ENCODE data around the gene FAM240B.

Gene FAM240B

DNA sequence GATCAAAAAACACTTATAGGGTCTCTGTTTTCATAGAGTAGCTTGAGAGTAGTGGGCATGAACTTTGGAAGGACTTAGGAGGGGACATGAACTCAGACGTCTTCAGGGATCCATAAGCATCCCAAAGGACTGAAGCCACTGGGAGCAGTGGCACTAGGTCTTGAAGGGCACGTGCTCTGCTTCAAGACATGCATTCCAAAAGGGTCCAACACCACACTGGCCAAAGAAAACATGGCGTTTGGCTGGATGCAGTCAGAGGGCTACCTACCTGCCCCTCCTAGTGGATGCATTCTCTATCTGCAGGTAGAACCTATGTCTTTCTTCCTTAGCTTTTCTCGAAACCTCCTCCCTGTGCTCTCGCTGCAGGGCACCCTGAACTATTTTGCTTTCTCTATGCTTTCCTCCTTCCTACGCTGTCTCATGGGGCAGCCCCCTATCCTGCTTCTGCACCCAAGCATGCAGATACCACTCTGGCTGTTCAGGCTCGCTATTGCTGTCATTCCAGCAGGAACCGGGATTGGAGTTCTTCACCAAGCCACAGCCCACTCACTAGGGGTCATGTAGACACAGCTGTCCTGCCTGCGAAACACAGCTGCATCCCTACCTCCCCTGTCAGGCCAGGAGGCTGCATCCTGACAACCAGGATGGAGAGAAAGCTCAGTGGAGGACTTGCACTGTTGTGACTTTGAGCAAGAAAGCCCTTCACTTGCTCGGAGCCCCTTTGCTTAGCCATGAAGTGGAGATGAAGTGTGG is 11.9 kb downstream of the FAM240B start:
- Histone ChIP-seq H3K4me1 (ENCODE audit: control insufficient read depth in 1 of 2, insufficient read depth in 2 of 2, low read length in 2 of 2) (no peaks in the 10 kb centered on the region), H4K12ac (ENCODE audit: low read depth, low read length) (no peak overlapping the region), H3K79me1 (ENCODE audit: low read length) (no peaks in the 10 kb centered on the region), H3K4ac (ENCODE audit: low read depth, low read length) (no peak overlapping the region), H3K4me3 (ENCODE audit: low read depth, low read length) (no peak overlapping the region), H2AFZ (ENCODE audit: insufficient read depth, low read length, poor library complexity) (no peak overlapping the region), H3K27ac (ENCODE audit: low read depth, low read length) (no peak overlapping the region), H4K91ac (ENCODE audit: low read depth, low read length) (no peak overlapping the region), H3K9ac (ENCODE audit: low read length) (no peak overlapping the region), H2BK12ac (ENCODE audit: low read length) (no peak overlapping the region), H3K18ac (ENCODE audit: low read length) (no peak overlapping the region), H3K79me2 (ENCODE audit: control insufficient read depth, insufficient read depth, low read length, poor library complexity) (no peaks in the 10 kb centered on the region), H4K8ac (ENCODE audit: low read depth, low read length) (no peak overlapping the region), H2BK5ac (ENCODE audit: low read depth, low read length, poor library complexity) (no peak overlapping the region), H3K4me2 (ENCODE audit: low read length) (no peak overlapping the region), H3K14ac (ENCODE audit: low read length) (no peak overlapping the region), H3K27me3 (ENCODE audit: insufficient read depth, low read length) (no peaks in the 10 kb centered on the region), H2AK5ac (ENCODE audit: low read length) (no peak overlapping the region), H2BK120ac (ENCODE audit: insufficient read depth, low read length, poor library complexity) (no peak overlapping the region), H3K9me3 (ENCODE audit: insufficient read depth, low read depth, low read length) (no peaks in the 10 kb centered on the region), H3K23ac (ENCODE audit: low read length) (no peak overlapping the region), H3K36me3 (ENCODE audit: control insufficient read depth in 1 of 2, insufficient read depth in 2 of 2, low read length in 2 of 2) (no peaks in the 10 kb centered on the region)
- WGBS (ENCODE audit: extremely low coverage, insufficient coverage, insufficient read length): no CpG with 5 or more reads among the region's 10 CpGs
- DNase-seq: peak; percentile 31 to 65

GRCh38 chr9:38706493-38706892 is 13.4 kb downstream of the FAM240B start:
- H3K18ac ChIP-seq (ENCODE audit: low read length): no peak overlapping the region
- no peaks in the 10 kb centered on the region for H3K9me3 ChIP-seq (ENCODE audit: insufficient read depth, low read depth, low read length)
- no peak overlapping the region for H2AFZ ChIP-seq (ENCODE audit: insufficient read depth, low read length, poor library complexity)
- H3K36me3 ChIP-seq (ENCODE audit: control insufficient read depth in 1 of 2, insufficient read depth in 2 of 2, low read length in 2 of 2): no peaks in the 10 kb centered on the region
- H3K79me2 ChIP-seq (ENCODE audit: control insufficient read depth, insufficient read depth, low read length, poor library complexity): no peaks in the 10 kb centered on the region
- no peak overlapping the region for H3K4me3 ChIP-seq (ENCODE audit: low read depth, low read length)
- no peak overlapping the region for H2BK120ac ChIP-seq (ENCODE audit: insufficient read depth, low read length, poor library complexity)
- H2AK5ac ChIP-seq (ENCODE audit: low read length): no peak overlapping the region
- no peak overlapping the region for H3K4ac ChIP-seq (ENCODE audit: low read depth, low read length)
- H4K91ac ChIP-seq (ENCODE audit: low read depth, low read length): no peak overlapping the region
- no peak overlapping the region for H3K4me2 ChIP-seq (ENCODE audit: low read length)
- H4K12ac ChIP-seq (ENCODE audit: low read depth, low read length): no peak overlapping the region
- no peak overlapping the region for H4K8ac ChIP-seq (ENCODE audit: low read depth, low read length)
- no CpG with 5 or more reads among the region's 7 CpGs for WGBS (ENCODE audit: extremely low coverage, insufficient coverage, insufficient read length)
- H3K27ac ChIP-seq (ENCODE audit: low read depth, low read length): no peak overlapping the region
- no peak overlapping the region for H3K23ac ChIP-seq (ENCODE audit: low read length)
- no peak overlapping the region for H2BK5ac ChIP-seq (ENCODE audit: low read depth, low read length, poor library complexity)
- no peaks in the 10 kb centered on the region for H3K79me1 ChIP-seq (ENCODE audit: low read length)
- H3K9ac ChIP-seq (ENCODE audit: low read length): no peak overlapping the region
- H3K14ac ChIP-seq (ENCODE audit: low read length): no peak overlapping the region
- DNase-seq: no peak
- no peak overlapping the region for H2BK12ac ChIP-seq (ENCODE audit: low read length)
- H3K4me1 ChIP-seq (ENCODE audit: control insufficient read depth in 1 of 2, insufficient read depth in 2 of 2, low read length in 2 of 2): no peaks in the 10 kb centered on the region
- H3K27me3 ChIP-seq (ENCODE audit: insufficient read depth, low read length): no peaks in the 10 kb centered on the region

GRCh38 chr9:38705917-38706316 is 14.0 kb downstream of the FAM240B start:
- H3K9me3 ChIP-seq (ENCODE audit: insufficient read depth, low read depth, low read length): no peaks in the 10 kb centered on the region
- H4K8ac ChIP-seq (ENCODE audit: low read depth, low read length): no peak overlapping the region
- H2BK5ac ChIP-seq (ENCODE audit: low read depth, low read length, poor library complexity): no peak overlapping the region
- no peak overlapping the region for H4K12ac ChIP-seq (ENCODE audit: low read depth, low read length)
- no peaks in the 10 kb centered on the region for H3K79me1 ChIP-seq (ENCODE audit: low read length)
- no peak overlapping the region for H3K4me2 ChIP-seq (ENCODE audit: low read length)
- H3K27me3 ChIP-seq (ENCODE audit: insufficient read depth, low read length): no peaks in the 10 kb centered on the region
- no peak overlapping the region for H2BK120ac ChIP-seq (ENCODE audit: insufficient read depth, low read length, poor library complexity)
- WGBS (ENCODE audit: extremely low coverage, insufficient coverage, insufficient read length): no CpG with 5 or more reads among the region's 6 CpGs
- H3K18ac ChIP-seq (ENCODE audit: low read length): no peak overlapping the region
- no peak overlapping the region for H3K9ac ChIP-seq (ENCODE audit: low read length)
- no peak overlapping the region for H3K4me3 ChIP-seq (ENCODE audit: low read depth, low read length)
- peak overlapping the region; percentile 43 for H2BK12ac ChIP-seq (ENCODE audit: low read length)
- no peak overlapping the region for H3K23ac ChIP-seq (ENCODE audit: low read length)
- no peaks in the 10 kb centered on the region for H3K79me2 ChIP-seq (ENCODE audit: control insufficient read depth, insufficient read depth, low read length, poor library complexity)
- DNase-seq: no peak
- H3K27ac ChIP-seq (ENCODE audit: low read depth, low read length): no peak overlapping the region
- no peak overlapping the region for H2AFZ ChIP-seq (ENCODE audit: insufficient read depth, low read length, poor library complexity)
- H3K4ac ChIP-seq (ENCODE audit: low read depth, low read length): no peak overlapping the region
- no peaks in the 10 kb centered on the region for H3K36me3 ChIP-seq (ENCODE audit: control insufficient read depth in 1 of 2, insufficient read depth in 2 of 2, low read length in 2 of 2)
- H3K14ac ChIP-seq (ENCODE audit: low read length): no peak overlapping the region
- H3K4me1 ChIP-seq (ENCODE audit: control insufficient read depth in 1 of 2, insufficient read depth in 2 of 2, low read length in 2 of 2): no peaks in the 10 kb centered on the region
- H4K91ac ChIP-seq (ENCODE audit: low read depth, low read length): no peak overlapping the region
- H2AK5ac ChIP-seq (ENCODE audit: low read length): no peak overlapping the region

DNA sequence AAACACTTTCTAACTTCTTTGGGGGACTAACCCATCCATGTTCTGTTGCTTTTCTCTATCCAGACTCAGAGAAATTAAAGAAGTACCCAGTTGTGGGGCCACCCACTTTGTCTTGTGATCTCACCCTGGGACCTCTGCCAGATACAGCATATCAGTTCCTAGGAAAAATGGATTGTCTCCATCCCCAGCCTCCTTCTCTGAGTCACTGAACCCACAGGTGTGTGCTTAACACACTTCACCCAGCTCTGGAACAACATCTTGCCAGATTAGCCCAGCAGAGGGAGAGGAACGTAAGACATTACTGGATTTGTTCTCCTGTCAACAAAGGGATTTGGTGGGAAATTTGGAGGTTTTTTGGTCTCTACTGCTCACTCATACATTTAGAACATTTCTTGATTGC is 19.2 kb downstream of the FAM240B start:
- Histone ChIP-seq H2BK120ac (ENCODE audit: insufficient read depth, low read length, poor library complexity) (no peak overlapping the region), H3K14ac (ENCODE audit: low read length) (no peak overlapping the region), H3K27ac (ENCODE audit: low read depth, low read length) (no peak overlapping the region), H3K27me3 (ENCODE audit: insufficient read depth, low read length) (no peaks in the 10 kb centered on the region), H3K18ac (ENCODE audit: low read length) (no peak overlapping the region), H3K4ac (ENCODE audit: low read depth, low read length) (no peak overlapping the region), H2BK12ac (ENCODE audit: low read length) (peak overlapping the region; percentile 40), H3K9ac (ENCODE audit: low read length) (no peak overlapping the region), H3K79me2 (ENCODE audit: control insufficient read depth, insufficient read depth, low read length, poor library complexity) (no peaks in the 10 kb centered on the region), H2AFZ (ENCODE audit: insufficient read depth, low read length, poor library complexity) (no peak overlapping the region), H4K12ac (ENCODE audit: low read depth, low read length) (no peak overlapping the region), H3K79me1 (ENCODE audit: low read length) (no peaks in the 10 kb centered on the region), H3K4me3 (ENCODE audit: low read depth, low read length) (no peak overlapping the region), H3K9me3 (ENCODE audit: insufficient read depth, low read depth, low read length) (no peaks in the 10 kb centered on the region), H2AK5ac (ENCODE audit: low read length) (peak overlapping the region; percentile 21), H3K4me1 (ENCODE audit: control insufficient read depth in 1 of 2, insufficient read depth in 2 of 2, low read length in 2 of 2) (peaks cover 0 to 2% of the 10 kb centered on the region in 2 experiments), H3K23ac (ENCODE audit: low read length) (no peak overlapping the region), H3K4me2 (ENCODE audit: low read length) (no peak overlapping the region), H3K36me3 (ENCODE audit: control insufficient read depth in 1 of 2, insufficient read depth in 2 of 2, low read length in 2 of 2) (no peaks in the 10 kb centered on the region), H2BK5ac (ENCODE audit: low read depth, low read length, poor library complexity) (no peak overlapping the region), H4K8ac (ENCODE audit: low read depth, low read length) (no peak overlapping the region), H4K91ac (ENCODE audit: low read depth, low read length) (no peak overlapping the region)
- WGBS (ENCODE audit: extremely low coverage, insufficient coverage, insufficient read length): no CpG with 5 or more reads among the region's 1 CpG
- DNase-seq: no peak

Data from trophoblast cell (in vitro differentiated cells and primary cell).